HL-60 (cell line): ENCODE data around the gene CLEC9A.

ENCODE experiments used
- GABPA ChIP-seq: IDR thresholded peaks from 2 replicates; pipeline ENCODE4 v1.6.1; 2012; ENCODE audit warnings: low read depth
- POLR2AphosphoS5 ChIP-seq: IDR thresholded peaks from 2 replicates; pipeline ENCODE4 v1.6.1; 2012; ENCODE audit warnings: low read depth
- SPI1 ChIP-seq: IDR thresholded peaks from 2 replicates; pipeline ENCODE4 v1.6.1; 2012; ENCODE audit warnings: low read depth, mild to moderate bottlenecking, borderline replicate concordance
- TF ChIP-seq, protein P1 (sequence below): IDR thresholded peaks from one replicate; pipeline ENCODE4 v1.5.1; 2011; ENCODE audit warnings: low read length, control low read depth, inconsistent platforms; ENCODE audit not compliant: insufficient read depth

DNA sequence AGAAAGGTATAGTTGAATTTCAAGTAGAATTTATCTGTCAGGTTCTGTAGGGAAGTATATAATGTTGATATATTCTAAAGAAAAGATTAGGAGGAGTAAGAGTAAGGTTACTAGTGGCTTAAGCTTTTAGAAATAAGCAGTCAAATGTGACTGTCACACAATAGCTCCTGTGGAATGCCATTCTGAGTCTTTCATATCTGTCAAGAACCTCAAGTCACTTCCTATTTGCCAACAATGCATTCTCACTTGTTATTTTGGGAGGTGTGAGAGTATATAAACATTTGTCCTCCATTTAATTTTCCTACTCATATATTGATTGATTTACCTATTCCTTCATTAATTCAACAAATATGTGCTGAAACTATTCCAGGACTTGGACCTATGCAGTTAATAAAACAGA is 11.7 kb downstream of the CLEC9A start:
- TF ChIP-seq, protein P1, sequence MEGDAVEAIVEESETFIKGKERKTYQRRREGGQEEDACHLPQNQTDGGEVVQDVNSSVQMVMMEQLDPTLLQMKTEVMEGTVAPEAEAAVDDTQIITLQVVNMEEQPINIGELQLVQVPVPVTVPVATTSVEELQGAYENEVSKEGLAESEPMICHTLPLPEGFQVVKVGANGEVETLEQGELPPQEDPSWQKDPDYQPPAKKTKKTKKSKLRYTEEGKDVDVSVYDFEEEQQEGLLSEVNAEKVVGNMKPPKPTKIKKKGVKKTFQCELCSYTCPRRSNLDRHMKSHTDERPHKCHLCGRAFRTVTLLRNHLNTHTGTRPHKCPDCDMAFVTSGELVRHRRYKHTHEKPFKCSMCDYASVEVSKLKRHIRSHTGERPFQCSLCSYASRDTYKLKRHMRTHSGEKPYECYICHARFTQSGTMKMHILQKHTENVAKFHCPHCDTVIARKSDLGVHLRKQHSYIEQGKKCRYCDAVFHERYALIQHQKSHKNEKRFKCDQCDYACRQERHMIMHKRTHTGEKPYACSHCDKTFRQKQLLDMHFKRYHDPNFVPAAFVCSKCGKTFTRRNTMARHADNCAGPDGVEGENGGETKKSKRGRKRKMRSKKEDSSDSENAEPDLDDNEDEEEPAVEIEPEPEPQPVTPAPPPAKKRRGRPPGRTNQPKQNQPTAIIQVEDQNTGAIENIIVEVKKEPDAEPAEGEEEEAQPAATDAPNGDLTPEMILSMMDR: no peak
- TF ChIP-seq POLR2AphosphoS5: no peak
- TF ChIP-seq SPI1: no peak
- TF ChIP-seq GABPA: no peak
